Measurements from ENCODE around the gene AFAP1L2.

AFAP1L2 gene

DNA sequence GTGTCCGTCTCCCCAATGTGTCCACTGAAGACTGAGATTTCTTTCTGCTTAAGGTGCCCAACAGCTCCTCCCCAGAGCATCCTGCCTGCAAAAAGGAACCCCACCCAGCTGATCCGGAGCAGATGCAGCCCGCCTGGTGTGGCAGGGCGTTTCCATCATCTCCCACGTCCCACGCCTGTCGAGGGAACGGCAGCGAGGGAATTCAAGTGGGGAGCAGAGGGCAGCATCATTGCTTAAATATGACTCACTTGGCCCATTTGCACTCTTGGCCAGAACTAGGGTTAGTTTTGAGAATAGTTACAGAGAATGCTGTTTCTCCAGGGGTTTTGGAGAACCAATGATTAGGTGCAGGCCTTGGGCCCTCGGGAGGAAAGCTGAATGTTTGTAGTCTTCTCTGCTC, 144.5 kb downstream of the AFAP1L2 start:
- TF ChIP-seq, protein P1, sequence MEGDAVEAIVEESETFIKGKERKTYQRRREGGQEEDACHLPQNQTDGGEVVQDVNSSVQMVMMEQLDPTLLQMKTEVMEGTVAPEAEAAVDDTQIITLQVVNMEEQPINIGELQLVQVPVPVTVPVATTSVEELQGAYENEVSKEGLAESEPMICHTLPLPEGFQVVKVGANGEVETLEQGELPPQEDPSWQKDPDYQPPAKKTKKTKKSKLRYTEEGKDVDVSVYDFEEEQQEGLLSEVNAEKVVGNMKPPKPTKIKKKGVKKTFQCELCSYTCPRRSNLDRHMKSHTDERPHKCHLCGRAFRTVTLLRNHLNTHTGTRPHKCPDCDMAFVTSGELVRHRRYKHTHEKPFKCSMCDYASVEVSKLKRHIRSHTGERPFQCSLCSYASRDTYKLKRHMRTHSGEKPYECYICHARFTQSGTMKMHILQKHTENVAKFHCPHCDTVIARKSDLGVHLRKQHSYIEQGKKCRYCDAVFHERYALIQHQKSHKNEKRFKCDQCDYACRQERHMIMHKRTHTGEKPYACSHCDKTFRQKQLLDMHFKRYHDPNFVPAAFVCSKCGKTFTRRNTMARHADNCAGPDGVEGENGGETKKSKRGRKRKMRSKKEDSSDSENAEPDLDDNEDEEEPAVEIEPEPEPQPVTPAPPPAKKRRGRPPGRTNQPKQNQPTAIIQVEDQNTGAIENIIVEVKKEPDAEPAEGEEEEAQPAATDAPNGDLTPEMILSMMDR (IDR thresholded peaks at IDR 0.05; ENCODE audit: control insufficient read depth, extremely low read depth, insufficient read depth) = no peak
- no peak for DNase-seq (ENCODE audit: low read depth)
- H3K4me3 ChIP-seq (ENCODE audit: low read depth, low read length) = no peak overlapping the region

DNA sequence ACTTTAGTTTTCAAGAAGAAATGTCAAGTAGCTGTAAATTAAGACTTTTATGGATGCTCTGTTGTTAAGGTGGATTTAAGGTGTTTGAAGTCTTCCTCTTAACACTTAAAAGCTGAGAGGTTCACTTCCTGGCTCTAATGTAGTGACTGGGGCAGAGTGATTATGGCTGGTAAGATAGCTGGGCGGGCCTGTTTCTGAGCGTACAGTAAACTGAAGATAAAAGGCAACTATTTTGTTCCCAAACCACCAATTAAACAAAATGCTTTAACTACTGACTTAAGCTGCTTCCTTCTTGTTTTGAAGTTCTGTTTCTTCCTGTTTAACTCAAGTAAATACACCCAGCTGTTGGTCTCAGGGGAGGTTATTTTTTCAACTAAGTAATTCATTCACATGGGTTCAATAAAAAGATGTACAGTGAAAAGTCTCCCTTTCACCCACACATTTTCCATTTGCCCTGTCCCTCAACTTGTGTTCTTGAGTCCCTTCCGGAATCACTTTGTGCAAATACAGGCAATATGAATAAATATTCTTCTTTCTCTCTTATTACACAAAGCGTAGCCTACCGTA, 145.9 kb downstream of the AFAP1L2 start:
- DNase-seq (ENCODE audit: low read depth) = no peak
- TF ChIP-seq, protein P1 (IDR thresholded peaks at IDR 0.05; ENCODE audit: control insufficient read depth, extremely low read depth, insufficient read depth) = no peak
- no peak overlapping the region for H3K4me3 ChIP-seq (ENCODE audit: low read depth, low read length)

DNA sequence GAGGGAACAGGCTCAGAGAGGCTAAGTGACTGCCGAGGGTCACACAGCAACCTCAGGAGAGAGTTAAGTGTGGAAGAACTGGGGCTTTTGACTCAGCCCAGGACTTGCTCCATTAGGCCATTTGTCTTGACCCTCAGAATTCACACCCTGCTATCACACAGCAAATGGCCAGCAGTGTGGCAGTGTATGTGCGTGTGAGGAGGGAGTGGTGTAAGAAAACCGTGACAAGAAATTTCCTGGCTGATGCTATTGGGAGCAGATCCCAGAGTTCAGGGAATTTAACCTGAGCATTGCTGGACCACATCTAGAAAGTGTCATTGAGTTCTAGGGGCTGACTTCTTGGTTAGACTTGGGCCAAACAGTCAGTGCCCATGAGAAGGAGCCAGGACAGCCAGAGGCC, 146.8 kb downstream of the AFAP1L2 start:
- TF ChIP-seq, protein P1 (IDR thresholded peaks at IDR 0.05; ENCODE audit: control insufficient read depth, extremely low read depth, insufficient read depth) = no peak
- DNase-seq (ENCODE audit: low read depth) = no peak
- no peak overlapping the region for H3K4me3 ChIP-seq (ENCODE audit: low read depth, low read length)

- TF ChIP-seq, protein P1 (IDR thresholded peaks at IDR 0.05; ENCODE audit: control insufficient read depth, extremely low read depth, insufficient read depth) = no peak
- H3K4me3 ChIP-seq (ENCODE audit: low read depth, low read length) = no peak overlapping the region
- DNase-seq (ENCODE audit: low read depth) = no peak
Measured at GRCh38 chr10:114256822-114257221, 147.5 kb downstream of the AFAP1L2 start.

GRCh38 chr10:114256008-114256765, 148.1 kb downstream of the AFAP1L2 start:
- TF ChIP-seq, protein P1 (IDR thresholded peaks at IDR 0.05; ENCODE audit: control insufficient read depth, extremely low read depth, insufficient read depth) = no peak
- H3K4me3 ChIP-seq (ENCODE audit: low read depth, low read length) = no peak overlapping the region
- DNase-seq (ENCODE audit: low read depth) = no peak

- H3K4me3 ChIP-seq (ENCODE audit: low read depth, low read length) = no peak overlapping the region
- no peak for DNase-seq (ENCODE audit: low read depth)
- TF ChIP-seq, protein P1 (IDR thresholded peaks at IDR 0.05; ENCODE audit: control insufficient read depth, extremely low read depth, insufficient read depth) = no peak
Measured at GRCh38 chr10:114255227-114255626, 149.1 kb downstream of the AFAP1L2 start.
